ENCODE data around the gene DMD.
"Not testable (repeated sequence)": the region's sequence is repeated elsewhere in the genome, so short reads cannot be mapped to it uniquely, and the experiment has no call there.

The DMD gene

DNA sequence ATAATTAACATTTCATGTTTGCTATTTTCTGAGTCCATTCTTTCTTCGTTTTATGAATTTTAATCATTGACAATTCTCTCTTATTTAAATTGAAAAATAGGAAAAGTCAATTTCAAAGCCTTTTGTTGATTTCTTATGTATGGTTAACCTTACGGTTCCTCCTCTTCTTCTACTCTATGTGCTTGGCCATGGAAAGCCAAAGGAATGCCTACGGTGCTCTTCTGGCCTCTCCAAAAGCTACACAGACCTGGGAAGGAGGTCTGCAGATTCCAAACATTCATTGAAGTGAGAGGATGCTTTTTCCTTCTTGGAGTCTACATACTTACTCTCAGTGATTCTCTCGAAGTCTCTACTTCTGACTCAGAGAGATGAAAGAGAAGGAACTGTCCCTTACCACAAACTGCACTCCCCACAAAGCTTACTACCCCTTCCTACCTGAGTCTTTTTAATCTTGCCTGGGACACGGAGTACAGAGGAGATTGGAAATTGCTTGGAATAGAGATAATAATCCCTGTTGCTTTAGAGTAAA lies 1276.4 kb downstream of the DMD start:
- no peak for DNase-seq (ENCODE audit: low read depth)
- no peak for TF ChIP-seq CTCF (IDR thresholded peaks at IDR 0.05; ENCODE audit: control insufficient read depth, insufficient read depth, low read depth, low read length, missing control alignments)
- H3K4me3 ChIP-seq (ENCODE audit: control insufficient read depth, low read depth, low read length): no peak overlapping the region

DNA sequence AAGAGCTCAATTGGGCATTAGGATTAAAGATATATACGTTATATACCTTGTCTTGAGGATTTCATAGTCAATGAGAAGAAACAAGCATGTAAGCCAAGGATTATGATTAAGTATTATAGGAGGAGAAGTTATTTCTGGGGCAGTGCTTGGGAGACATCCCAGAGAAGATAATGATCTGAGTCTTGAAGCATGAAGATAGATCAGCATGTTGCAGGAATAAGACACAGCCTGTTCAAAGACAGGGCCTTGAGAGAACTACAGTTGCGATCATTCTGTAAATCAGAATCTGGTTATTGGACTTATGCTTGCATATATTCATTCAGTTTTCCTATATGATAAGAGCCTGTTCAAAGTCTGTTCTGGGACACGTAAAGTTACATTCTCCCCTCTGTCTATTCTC lies 1277.3 kb downstream of the DMD start:
- TF ChIP-seq CTCF (IDR thresholded peaks at IDR 0.05; ENCODE audit: control insufficient read depth, insufficient read depth, low read depth, low read length, missing control alignments): no peak
- no peak overlapping the region for H3K4me3 ChIP-seq (ENCODE audit: control insufficient read depth, low read depth, low read length)
- no peak for DNase-seq (ENCODE audit: low read depth)

- DNase-seq (ENCODE audit: low read depth): no peak
- no peak for TF ChIP-seq CTCF (IDR thresholded peaks at IDR 0.05; ENCODE audit: control insufficient read depth, insufficient read depth, low read depth, low read length, missing control alignments)
- H3K4me3 ChIP-seq (ENCODE audit: control insufficient read depth, low read depth, low read length): no peak overlapping the region
Measured at GRCh38 chrX:31932769-31933168, 1278.6 kb downstream of the DMD start.

DNA sequence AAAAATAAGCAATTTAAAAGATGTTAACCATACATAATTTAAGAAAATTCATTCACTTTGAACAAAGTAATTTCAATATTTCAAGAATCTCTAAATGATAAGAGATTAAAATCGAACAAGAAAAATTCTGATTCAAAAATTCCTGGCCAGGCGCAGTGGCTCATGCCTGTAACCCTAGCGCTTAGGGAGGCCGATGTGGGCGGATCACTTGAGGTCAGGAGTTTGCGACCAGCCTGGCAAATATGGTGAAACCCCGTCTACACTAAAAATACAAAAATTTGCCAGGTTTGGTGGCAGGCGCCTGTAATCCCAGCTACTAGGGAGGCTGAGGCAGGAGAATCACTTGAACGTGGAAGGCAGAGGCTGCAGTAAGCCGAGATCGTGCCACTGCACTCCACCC lies 1279.0 kb downstream of the DMD start:
- not testable (repeated sequence) for H3K4me3 ChIP-seq (ENCODE audit: control insufficient read depth, low read depth, low read length); DNase-seq (ENCODE audit: low read depth)

GRCh38 chrX:31931225-31931624 lies 1280.1 kb downstream of the DMD start:
- no peak for DNase-seq (ENCODE audit: low read depth)
- no peak overlapping the region for H3K4me3 ChIP-seq (ENCODE audit: control insufficient read depth, low read depth, low read length)
- no peak for TF ChIP-seq CTCF (IDR thresholded peaks at IDR 0.05; ENCODE audit: control insufficient read depth, insufficient read depth, low read depth, low read length, missing control alignments)

- DNase-seq (ENCODE audit: low read depth): no peak
- no peak for TF ChIP-seq CTCF (IDR thresholded peaks at IDR 0.05; ENCODE audit: control insufficient read depth, insufficient read depth, low read depth, low read length, missing control alignments)
- no peak overlapping the region for H3K4me3 ChIP-seq (ENCODE audit: control insufficient read depth, low read depth, low read length)
Measured at GRCh38 chrX:31929366-31929765, 1282.0 kb downstream of the DMD start.

DNA sequence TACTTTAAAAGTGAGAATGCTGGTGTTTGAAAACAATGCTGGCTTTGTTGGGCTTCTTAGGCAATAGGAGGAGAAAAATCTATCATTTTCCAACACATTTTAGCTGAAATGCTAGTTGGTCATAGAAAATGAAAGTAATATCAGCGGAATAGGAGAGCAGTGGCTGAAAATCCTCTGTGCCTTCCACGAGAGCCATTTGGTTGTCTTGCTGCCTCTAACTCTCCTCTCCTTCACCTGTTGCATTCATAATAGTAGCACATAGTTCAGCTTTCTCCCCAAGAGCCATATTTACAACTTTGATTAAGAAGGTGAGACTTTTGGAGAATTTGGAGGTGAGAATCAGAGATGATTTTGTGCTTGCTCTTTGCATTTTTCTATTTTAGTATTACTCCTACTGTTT lies 1290.1 kb downstream of the DMD start:
- no peak for DNase-seq (ENCODE audit: low read depth)
- no peak overlapping the region for H3K4me3 ChIP-seq (ENCODE audit: control insufficient read depth, low read depth, low read length)
- TF ChIP-seq CTCF (IDR thresholded peaks at IDR 0.05; ENCODE audit: control insufficient read depth, insufficient read depth, low read depth, low read length, missing control alignments): no peak
